Stimulated activated naive CD8-positive, alpha-beta T cell treated with anti-CD3 and anti-CD28 coated beads, Interleukin-15, amount 100 ng/mL, for 72 hours (primary cell): ENCODE measurements around the gene TRPM3.
"Not testable (repeated sequence)": the region's sequence is repeated elsewhere in the genome, so short reads cannot be mapped to it uniquely, and the experiment has no call there.

Source experiments
- ATAC-seq: fragments of 150-1000 bp; cut with Tn5 transposase; 2 replicates; pipeline ENCODE4 v1.10.0; 2021; ENCODE audit warnings: mild to moderate bottlenecking, moderate library complexity
- DNase-seq, 2 donors: peaks; one replicate each; pipeline ENCODE4 v3.0.0; 2021 to 2022
- H3K27ac Mint-ChIP-seq, 2 donors: one replicate each; pipeline ENCODE4 v1.8.0; 2022; ENCODE audit warnings: mild to moderate bottlenecking in 2 of 2, mixed read lengths in 2 of 2, moderate library complexity in 2 of 2
- H3K27me3 Mint-ChIP-seq: one replicate; pipeline ENCODE4 v1.8.0; 2022; ENCODE audit warnings: mixed read lengths
- H3K4me1 Mint-ChIP-seq: one replicate; pipeline ENCODE4 v1.8.0; 2022; ENCODE audit warnings: mild to moderate bottlenecking, mixed read lengths
- H3K4me3 Mint-ChIP-seq, 2 donors: one replicate each; pipeline ENCODE4 v1.8.0; 2022; ENCODE audit warnings: mild to moderate bottlenecking in 2 of 2, mixed read lengths in 2 of 2, moderate library complexity in 1 of 2
- H3K9me3 Mint-ChIP-seq, 2 donors: one replicate each; pipeline ENCODE4 v1.8.0; 2022; ENCODE audit warnings: mixed read lengths in 2 of 2

TRPM3 gene

DNA sequence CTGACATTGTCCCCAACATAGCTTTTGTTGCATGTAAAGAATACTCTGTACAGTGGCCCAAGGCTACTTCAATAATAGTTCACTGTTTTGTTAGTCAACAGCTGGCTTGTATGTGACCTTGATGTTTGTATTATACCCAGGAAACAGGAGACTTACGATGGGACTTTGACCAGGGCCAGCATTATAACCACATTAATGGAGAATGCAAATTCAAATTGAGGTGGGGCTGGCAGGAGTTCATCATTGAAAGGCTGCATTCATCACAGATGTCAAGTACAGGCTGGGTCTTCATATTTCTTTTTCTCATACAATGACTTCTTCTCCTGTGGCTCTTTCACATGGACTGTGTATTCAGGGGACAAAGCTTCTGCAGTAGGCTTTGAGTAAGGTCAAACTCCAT is 414.6 kb downstream of the TRPM3 start:
- not testable (repeated sequence) for H3K27ac Mint-ChIP-seq, H3K9me3 Mint-ChIP-seq

DNA sequence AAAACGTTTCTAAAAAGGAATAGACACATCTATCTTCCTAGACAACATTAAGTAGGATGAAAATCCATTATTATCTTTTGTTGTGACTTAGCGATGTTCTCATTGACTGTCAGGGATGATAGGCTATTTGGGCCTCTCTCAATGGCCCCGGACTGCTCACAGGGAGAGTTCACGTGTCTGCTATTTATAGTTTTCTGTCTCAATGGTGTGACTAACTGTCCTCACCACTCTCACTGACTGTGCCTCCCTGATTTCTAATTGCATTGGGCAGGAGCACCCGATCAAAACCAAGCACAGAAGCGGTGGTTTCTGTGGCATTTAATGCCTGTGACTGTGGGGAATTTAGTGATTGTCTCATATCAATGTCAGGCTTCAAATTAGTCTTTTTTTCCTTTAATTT is 420.3 kb downstream of the TRPM3 start:
- H3K27me3 Mint-ChIP-seq: no peaks in the 10 kb centered on the region
- no peak overlapping the region for H3K27ac Mint-ChIP-seq
- DNase-seq (no peak), ATAC-seq (no peak)
- no peak overlapping the region for H3K4me3 Mint-ChIP-seq
- no peaks in the 10 kb centered on the region for H3K4me1 Mint-ChIP-seq
- no peaks in the 10 kb centered on the region for H3K9me3 Mint-ChIP-seq

More for the DNA sequence above, 414.6 kb downstream of the TRPM3 start:
- not testable (repeated sequence) for DNase-seq, ATAC-seq, H3K4me3 Mint-ChIP-seq, H3K4me1 Mint-ChIP-seq, H3K27me3 Mint-ChIP-seq

DNA sequence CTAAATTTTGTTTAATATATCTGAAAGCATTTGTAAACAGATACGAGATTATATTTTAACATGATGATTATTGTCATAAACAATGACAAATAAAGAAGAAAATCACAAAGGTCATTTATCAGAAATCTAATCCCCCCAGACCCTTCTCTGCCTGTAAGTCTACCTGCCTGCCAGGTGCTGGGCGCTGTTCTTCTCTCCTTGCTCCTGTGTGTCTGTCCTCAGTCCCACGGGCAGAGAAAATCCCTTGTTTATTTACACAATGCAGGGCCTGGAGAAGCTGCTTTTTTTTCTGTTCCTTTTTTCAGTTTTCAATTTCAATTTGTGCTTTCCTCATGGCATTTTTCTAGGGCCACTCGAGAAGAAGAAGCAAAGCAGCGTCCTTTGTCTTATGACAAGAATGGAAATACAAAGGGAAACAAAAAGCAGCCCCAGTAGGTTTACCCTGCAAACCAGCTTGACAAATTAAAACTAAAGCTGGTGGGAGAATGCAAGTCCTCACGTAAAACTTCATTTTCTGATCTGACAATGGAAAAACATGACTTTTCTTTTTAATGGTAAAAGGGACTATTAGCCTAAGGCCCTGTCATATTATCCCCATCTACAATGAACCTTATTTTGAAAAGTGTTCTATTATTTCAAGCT is 424.6 kb downstream of the TRPM3 start:
- Mint-ChIP-seq H3K27me3 (peaks cover 11% of the 10 kb centered on the region), H3K4me3 (no peak overlapping the region), H3K27ac (no peak overlapping the region), H3K9me3 (no peaks in the 10 kb centered on the region), H3K4me1 (no peaks in the 10 kb centered on the region)
- DNase-seq (no peak), ATAC-seq (no peak)

DNA sequence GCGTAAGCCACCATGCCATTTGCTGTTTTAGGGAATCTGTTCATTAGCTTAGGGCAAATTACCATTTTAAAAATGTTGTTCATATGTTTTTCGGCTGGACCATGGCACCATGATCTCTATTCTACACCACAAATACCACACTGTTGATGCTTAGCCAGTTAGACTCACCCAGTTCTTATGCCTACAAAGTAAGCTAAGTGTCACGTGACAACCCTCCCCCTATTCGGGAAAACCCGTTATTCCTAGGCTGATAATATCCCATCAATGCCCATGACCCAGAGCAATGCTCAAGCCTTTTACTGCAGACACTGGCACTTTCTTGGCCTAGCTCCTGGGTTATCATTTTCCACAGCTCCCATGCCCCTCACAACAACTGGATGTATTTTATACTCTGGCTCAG is 426.7 kb downstream of the TRPM3 start:
- Mint-ChIP-seq H3K9me3 (no peaks in the 10 kb centered on the region), H3K4me3 (no peak overlapping the region), H3K27ac (no peak overlapping the region), H3K4me1 (no peaks in the 10 kb centered on the region), H3K27me3 (peaks cover 14% of the 10 kb centered on the region)
- no peak for DNase-seq
- ATAC-seq: no peak

DNA sequence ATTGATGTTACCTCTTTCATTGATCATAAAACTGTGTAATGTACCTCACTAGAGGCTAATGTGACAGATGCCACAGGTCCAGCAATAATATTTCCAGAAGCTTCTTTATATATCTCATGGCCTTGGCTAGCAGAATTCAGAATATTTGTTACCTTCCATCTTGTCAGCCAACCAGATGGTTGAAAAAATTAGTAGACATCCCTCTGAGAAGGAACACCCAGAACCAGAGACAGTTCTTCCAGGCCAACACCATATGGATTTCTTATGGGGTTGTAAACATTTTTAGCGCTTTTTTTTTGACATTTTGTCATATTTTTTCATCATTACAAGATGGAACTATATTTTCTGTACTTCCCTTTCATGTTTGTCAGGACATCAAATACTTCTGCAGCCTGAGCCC is 428.2 kb downstream of the TRPM3 start:
- DNase-seq (no peak), ATAC-seq (no peak)
- Mint-ChIP-seq H3K9me3 (no peaks in the 10 kb centered on the region), H3K4me1 (no peaks in the 10 kb centered on the region), H3K27me3 (peaks cover 26% of the 10 kb centered on the region), H3K27ac (no peak overlapping the region), H3K4me3 (no peak overlapping the region)

DNA sequence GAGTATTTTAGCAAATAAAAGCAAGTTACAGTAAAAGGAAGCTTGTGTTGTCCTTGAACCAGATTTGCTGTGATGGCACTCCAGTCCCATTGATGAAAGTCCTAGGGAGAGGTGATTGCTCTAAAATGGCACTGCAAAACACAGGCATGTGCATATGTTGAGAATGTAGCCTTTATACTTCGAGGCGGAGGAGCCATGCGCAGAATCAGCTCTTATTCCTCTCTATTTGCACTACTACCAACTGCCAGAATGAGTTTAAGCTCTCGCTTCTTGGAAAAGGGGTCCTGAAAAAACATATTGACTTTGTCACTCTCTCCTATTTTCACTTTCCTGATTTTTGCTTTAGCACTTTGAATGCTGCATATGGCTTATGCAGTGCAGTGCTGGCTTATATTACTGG is 429.0 kb downstream of the TRPM3 start:
- DNase-seq (no peak), ATAC-seq (no peak)
- Mint-ChIP-seq H3K27ac (no peak overlapping the region), H3K27me3 (peaks cover 33% of the 10 kb centered on the region), H3K9me3 (no peaks in the 10 kb centered on the region), H3K4me1 (no peaks in the 10 kb centered on the region), H3K4me3 (no peak overlapping the region)

DNA sequence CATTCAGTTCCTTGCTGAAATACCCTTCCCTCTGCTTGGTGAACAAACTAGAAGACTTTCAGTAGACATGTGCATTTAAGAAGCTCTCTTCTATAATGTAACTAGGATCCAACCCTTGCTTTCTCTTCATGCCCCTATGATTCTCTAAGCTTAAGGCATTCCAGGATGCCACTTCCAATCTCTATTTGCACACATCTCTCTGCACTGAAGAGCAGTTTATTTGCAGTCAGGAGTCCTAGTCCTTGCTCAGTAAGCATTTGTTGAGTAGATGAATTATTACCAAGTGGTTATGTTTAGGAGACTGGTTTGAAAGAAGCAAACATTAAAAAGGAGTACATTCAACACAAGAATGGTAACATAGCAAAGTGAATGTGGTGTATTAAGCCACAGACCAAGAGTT is 432.7 kb downstream of the TRPM3 start:
- no peak for ATAC-seq
- H3K27me3 Mint-ChIP-seq: peaks cover 33% of the 10 kb centered on the region
- no peaks in the 10 kb centered on the region for H3K4me1 Mint-ChIP-seq
- H3K9me3 Mint-ChIP-seq: no peaks in the 10 kb centered on the region
- no peak overlapping the region for H3K4me3 Mint-ChIP-seq
- DNase-seq: no peak
- no peak overlapping the region for H3K27ac Mint-ChIP-seq

DNA sequence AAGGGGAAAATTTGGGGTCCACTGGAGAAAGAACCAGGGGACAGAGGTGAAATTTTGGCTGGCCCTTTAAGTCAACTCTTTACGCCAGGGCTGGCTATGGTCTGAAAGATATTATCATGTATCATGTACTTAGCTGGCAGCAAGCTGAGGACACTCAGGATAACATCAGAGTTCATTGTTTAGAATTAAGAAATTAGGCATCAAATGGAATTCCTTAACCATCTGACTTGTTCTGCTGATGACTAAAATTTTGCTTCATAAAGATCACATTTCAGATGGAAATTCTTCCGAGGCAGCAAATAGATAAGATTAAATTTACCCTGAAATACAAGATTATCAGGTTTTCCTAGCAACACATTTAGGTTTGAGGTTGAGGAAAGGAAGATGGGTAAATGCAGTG is 437.6 kb downstream of the TRPM3 start:
- Mint-ChIP-seq H3K4me3 (no peak overlapping the region), H3K27me3 (peaks cover 14% of the 10 kb centered on the region), H3K9me3 (no peaks in the 10 kb centered on the region), H3K27ac (no peak overlapping the region), H3K4me1 (no peaks in the 10 kb centered on the region)
- DNase-seq: no peak
- no peak for ATAC-seq

DNA sequence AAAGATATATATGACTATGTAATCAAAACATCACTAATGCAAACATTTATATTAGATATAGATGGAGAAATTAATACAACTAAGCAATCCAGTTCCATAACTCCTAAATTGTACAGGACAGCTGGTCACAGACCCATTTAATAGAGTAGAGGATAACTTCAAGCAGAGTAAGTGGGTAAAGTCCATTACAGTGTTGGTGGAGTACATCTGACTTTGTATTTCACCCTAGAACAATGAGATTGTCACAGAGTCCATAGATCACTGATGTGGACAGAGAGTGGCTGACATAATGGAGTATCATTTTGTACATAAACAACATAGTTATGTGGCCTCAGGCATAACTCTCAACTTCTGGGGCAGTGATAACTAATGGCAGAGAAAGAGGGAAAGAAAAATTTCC is 439.1 kb downstream of the TRPM3 start:
- Mint-ChIP-seq H3K9me3 (no peaks in the 10 kb centered on the region), H3K27ac (no peak overlapping the region), H3K4me3 (no peak overlapping the region), H3K4me1 (no peaks in the 10 kb centered on the region), H3K27me3 (no peaks in the 10 kb centered on the region)
- DNase-seq: no peak
- no peak for ATAC-seq

DNA sequence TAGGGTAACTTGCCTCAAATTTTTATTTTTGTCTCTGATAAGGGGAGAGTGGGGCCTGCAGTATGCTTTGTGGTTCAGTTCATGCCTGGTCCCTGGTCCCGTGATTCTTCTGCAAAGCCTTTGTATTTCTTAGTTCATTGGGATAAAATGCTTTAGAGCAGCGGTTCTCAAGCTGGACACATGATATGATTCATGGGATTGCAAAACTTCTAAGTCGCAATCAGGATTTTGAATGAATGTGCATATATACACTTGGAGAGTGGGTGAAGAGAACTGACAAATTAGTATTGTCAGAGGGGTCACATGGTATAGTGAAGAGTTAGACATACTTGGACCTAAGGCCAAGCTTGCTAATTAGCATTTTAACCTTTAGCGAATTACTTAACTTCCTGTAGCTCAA is 441.6 kb downstream of the TRPM3 start:
- DNase-seq: no peak
- Mint-ChIP-seq H3K4me3 (no peak overlapping the region), H3K27me3 (no peaks in the 10 kb centered on the region), H3K9me3 (no peaks in the 10 kb centered on the region), H3K27ac (no peak overlapping the region), H3K4me1 (no peaks in the 10 kb centered on the region)
- ATAC-seq: no peak

DNA sequence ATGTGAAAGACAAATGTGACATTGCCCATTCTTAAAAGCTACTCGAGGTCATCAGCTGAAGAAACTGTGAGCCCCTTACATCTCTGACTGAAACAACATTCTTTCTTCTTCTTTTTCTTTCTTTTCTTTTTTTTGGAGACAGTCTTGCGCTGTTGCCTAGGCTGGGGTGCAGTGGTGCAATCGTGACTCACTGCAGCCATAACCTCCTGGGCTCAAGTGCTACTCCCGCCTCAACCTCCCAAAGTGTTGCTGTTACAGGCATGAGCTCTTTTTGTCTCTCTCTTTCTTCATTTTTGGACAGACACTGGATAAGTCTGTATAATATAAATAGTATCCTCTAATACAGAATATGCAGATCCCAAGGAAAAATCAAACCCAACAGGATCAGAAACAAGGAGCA is 443.3 kb downstream of the TRPM3 start:
- ATAC-seq: no peak
- Mint-ChIP-seq H3K27ac (no peak overlapping the region), H3K4me3 (no peak overlapping the region), H3K9me3 (no peaks in the 10 kb centered on the region), H3K27me3 (no peaks in the 10 kb centered on the region), H3K4me1 (no peaks in the 10 kb centered on the region)
- DNase-seq: no peak

DNA sequence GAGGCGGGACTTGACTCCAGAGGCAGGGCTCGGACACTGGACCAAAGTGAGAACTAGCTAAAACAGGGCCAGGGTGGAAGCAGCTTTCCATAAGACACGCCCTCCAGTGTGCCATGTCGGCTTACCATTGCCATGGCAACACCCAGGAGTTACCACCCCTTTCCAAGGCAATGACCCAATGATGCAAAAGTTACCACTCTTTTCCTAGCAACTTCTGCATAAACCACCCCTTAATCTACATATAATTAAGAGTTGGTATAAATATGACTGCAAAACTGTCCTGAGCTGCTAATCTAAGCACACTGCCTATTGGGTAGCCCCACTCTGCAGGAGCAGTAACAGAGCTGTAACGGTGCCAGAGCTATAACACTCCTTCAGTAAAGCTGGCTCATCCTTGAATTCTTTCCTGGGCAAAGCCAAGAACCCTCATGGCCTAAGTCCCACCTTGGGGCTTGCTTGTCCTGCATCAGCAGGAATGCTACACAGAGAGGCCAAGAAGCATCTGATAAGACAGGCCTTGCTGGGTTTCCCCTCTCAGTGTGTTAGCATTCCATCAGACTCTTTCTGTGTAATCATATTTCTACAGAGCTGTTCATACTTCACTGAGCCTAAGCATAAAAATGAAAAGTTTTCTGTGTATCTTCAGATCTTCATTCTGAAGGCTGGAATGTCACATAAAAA is 444.2 kb downstream of the TRPM3 start:
- H3K4me1 Mint-ChIP-seq: no peaks in the 10 kb centered on the region
- H3K4me3 Mint-ChIP-seq: no peak overlapping the region
- DNase-seq (no peak), ATAC-seq (no peak)
- H3K27me3 Mint-ChIP-seq: no peaks in the 10 kb centered on the region
- H3K27ac Mint-ChIP-seq: no peak overlapping the region
- no peaks in the 10 kb centered on the region for H3K9me3 Mint-ChIP-seq

DNA sequence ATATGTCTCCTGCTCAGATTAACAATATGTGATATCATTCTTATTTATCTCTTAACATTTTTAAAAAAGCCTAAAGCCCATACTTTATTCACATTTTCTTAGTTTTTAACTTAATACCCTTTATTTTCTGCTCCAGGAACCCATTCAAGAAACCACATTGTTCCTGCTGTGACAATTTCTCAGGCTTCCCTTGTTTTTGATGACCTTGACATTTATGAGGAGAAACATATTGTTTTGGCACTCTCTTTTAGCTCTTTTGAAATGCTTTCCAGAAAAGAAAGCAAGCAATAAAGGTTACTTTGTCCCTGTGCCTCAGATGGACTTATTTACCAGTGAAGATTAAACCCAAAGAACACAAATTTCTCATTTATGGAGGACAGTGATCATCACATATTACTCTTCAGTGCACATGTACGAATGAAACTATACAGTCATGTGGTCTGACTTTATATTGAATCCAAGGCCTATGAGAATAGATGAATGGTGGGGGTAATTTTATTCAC is 445.5 kb downstream of the TRPM3 start:
- no peak for DNase-seq
- no peaks in the 10 kb centered on the region for H3K27me3 Mint-ChIP-seq

DNA sequence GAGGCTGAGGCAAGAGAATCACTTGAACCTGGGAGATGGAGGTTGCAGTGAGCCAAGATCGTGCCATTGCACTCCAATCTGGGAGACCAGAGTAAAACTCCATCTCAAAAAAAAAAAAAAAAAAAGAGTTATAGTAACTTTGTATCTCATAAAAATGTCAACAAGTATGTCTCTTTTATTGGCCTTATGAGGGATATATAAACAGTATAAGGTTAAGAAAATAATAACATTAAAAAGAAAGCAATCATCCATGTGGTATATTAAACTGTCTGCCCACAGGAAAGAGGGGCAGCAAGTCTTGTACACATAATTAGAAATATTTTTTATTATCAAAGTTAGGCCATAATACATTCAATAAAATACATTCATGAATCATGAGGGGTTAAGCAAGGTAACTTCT is 447.6 kb downstream of the TRPM3 start:
- DNase-seq (no peak), ATAC-seq (no peak)
- no peak overlapping the region for H3K27ac Mint-ChIP-seq
- no peaks in the 10 kb centered on the region for H3K9me3 Mint-ChIP-seq
- no peak overlapping the region for H3K4me3 Mint-ChIP-seq
- no peaks in the 10 kb centered on the region for H3K4me1 Mint-ChIP-seq
- H3K27me3 Mint-ChIP-seq: no peaks in the 10 kb centered on the region

More for the DNA sequence above, 445.5 kb downstream of the TRPM3 start:
- no peaks in the 10 kb centered on the region for H3K9me3 Mint-ChIP-seq
- H3K27ac Mint-ChIP-seq: no peak overlapping the region
- H3K4me3 Mint-ChIP-seq: no peak overlapping the region
- no peak for ATAC-seq
- no peaks in the 10 kb centered on the region for H3K4me1 Mint-ChIP-seq

DNA sequence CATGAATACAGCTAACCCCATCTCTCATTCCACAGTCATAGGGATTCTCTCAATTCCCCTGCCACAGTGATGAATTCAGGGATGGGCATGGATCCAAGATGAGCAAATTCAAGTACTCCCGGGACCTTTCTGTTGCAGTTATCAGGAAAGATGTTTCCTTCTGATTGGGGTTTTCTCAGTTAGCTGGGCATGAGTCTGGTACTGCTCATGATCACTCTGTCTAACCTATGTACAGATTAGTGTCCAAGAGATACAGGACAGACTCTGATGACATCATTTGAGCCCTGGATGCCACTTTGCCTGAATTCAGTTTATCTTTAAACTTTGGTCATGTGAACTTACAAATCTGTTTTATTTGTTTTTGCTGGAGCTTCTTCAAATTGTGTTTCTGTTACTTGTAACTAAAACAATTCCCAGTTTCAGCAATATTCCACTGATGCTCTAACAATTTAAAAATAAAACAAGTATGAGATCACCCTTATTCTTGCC is 449.2 kb downstream of the TRPM3 start:
- DNase-seq (no peak), ATAC-seq (no peak)
- no peaks in the 10 kb centered on the region for H3K4me1 Mint-ChIP-seq
- no peaks in the 10 kb centered on the region for H3K9me3 Mint-ChIP-seq
- no peak overlapping the region for H3K27ac Mint-ChIP-seq
- H3K4me3 Mint-ChIP-seq: no peak overlapping the region
- no peaks in the 10 kb centered on the region for H3K27me3 Mint-ChIP-seq

DNA sequence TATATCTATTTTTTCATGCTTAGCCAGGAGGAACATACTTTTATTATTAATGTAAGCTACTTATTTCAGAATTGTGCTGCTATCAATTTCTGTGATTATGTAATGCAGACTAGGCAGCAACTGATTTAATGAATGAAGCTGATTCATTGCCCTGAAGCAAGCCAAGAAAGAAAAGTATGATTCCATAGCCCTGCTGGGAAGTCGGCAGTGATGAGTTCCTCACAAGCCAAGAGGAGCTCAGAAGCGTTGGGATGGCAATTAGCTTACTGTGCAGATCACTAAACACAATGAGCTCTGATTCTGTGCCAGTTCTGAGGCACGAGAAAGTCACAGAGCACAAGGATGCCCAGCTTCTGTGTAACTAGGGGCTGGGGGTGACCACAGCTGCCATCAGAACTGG is 452.7 kb downstream of the TRPM3 start:
- Mint-ChIP-seq H3K27me3 (no peaks in the 10 kb centered on the region), H3K27ac (no peak overlapping the region), H3K4me3 (no peak overlapping the region), H3K4me1 (peaks cover 18% of the 10 kb centered on the region), H3K9me3 (no peaks in the 10 kb centered on the region)
- ATAC-seq (no peak), DNase-seq (no peak)

DNA sequence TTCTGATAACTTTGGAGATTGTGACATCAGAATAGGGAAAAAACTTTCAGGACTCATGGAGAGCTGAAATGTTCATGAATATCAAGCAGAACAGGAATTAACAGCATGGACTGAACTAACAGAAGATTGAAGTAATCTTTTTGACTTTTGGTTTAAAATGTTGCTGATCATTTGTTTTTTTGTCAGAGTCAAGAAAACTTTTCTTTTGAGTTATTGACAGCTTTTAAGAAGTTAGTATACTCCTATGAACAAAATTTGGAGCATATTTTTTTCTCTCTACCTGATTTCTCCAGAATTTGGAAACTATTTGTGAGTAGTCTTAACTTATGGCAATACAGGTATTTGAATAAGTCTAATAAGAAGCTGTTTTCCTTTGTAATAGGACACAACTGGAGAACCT is 462.7 kb downstream of the TRPM3 start:
- Mint-ChIP-seq H3K27me3 (peaks cover 27% of the 10 kb centered on the region), H3K4me1 (no peaks in the 10 kb centered on the region), H3K27ac (no peak overlapping the region), H3K9me3 (peaks cover 10 to 21% of the 10 kb centered on the region in 2 donors), H3K4me3 (no peak overlapping the region)
- DNase-seq (no peak), ATAC-seq (no peak)
